ENCODE measurements around the gene NR4A1. TPM values are rescaled to one million over a fixed set of nuclear protein-coding genes. Genes with fewer than 3 reads are reported as not detected.

The NR4A1 gene
- total and polyA plus RNA-seq, 7 donors: 17.5 to 92.8 (median 50.2) TPM

GRCh38 chr12:52052468-52053186 is 1.4 kb downstream of the NR4A1 start:
- peaks cover 36% of the 10 kb centered on the region for H3K4me1 ChIP-seq
- peak overlapping the region; percentile 93 for H3K27ac ChIP-seq
- no peak for TF ChIP-seq CTCF (IDR thresholded peaks at IDR 0.05)
- no peaks in the 10 kb centered on the region for H3K27me3 ChIP-seq (ENCODE audit: insufficient read depth in 3 of 3, low read length in 2 of 3)
- 38 to 58% (median 43%) methylated on average over 7 of the region's 7 CpGs for WGBS, 3 donors
- peaks cover 4 to 36% of the 10 kb centered on the region in 2 donors for H3K36me3 ChIP-seq (ENCODE audit: insufficient read depth in 1 of 2, low read depth in 1 of 2)
- DNase-seq (no peak), ATAC-seq (no peak)
- intact Hi-C loops (cut with DNase I): no loop called here
- peak overlapping the region; percentile 72 for H3K4me3 ChIP-seq
- no peaks in the 10 kb centered on the region for H3K9me3 ChIP-seq

- Histone ChIP-seq H3K27ac (peak overlapping the region; percentile 93), H3K4me1 (peaks cover 33% of the 10 kb centered on the region), H3K27me3 (ENCODE audit: insufficient read depth in 3 of 3, low read length in 2 of 3) (no peaks in the 10 kb centered on the region), H3K4me3 (peak overlapping the region; percentile 72), H3K36me3 (ENCODE audit: insufficient read depth in 1 of 2, low read depth in 1 of 2) (peaks cover 4 to 46% of the 10 kb centered on the region in 2 donors), H3K9me3 (no peaks in the 10 kb centered on the region)
- ATAC-seq (no peak), DNase-seq (peak in 1 of 2 donors; percentile 31)
- 57 to 68% (median 67%) methylated on average over 9 of the region's 9 CpGs for whole genome bisulfite sequencing, 3 donors
- TF ChIP-seq CTCF (IDR thresholded peaks at IDR 0.05): no peak
- intact Hi-C loops (cut with DNase I): no loop called here
Measured at GRCh38 chr12:52053536-52054209, 2.4 kb downstream of the NR4A1 start.

- Histone ChIP-seq H3K4me3 (no peak overlapping the region), H3K27me3 (ENCODE audit: insufficient read depth in 3 of 3, low read length in 2 of 3) (no peaks in the 10 kb centered on the region), H3K27ac (peak overlapping the region; percentile 93), H3K4me1 (peaks cover 26% of the 10 kb centered on the region), H3K36me3 (ENCODE audit: insufficient read depth in 1 of 2, low read depth in 1 of 2) (peaks cover 4 to 53% of the 10 kb centered on the region in 2 donors), H3K9me3 (no peaks in the 10 kb centered on the region)
- ATAC-seq: no peak
- TF ChIP-seq CTCF (IDR thresholded peaks at IDR 0.05): no peak
- no peak for DNase-seq
- intact Hi-C loops (cut with DNase I): no loop called here
- 75 to 87% (median 75%) methylated on average over 21 of the region's 21 CpGs for WGBS, 3 donors
Measured at GRCh38 chr12:52054231-52054832, 3.1 kb downstream of the NR4A1 start.

- DNase-seq (no peak), ATAC-seq (no peak)
- Histone ChIP-seq H3K36me3 (ENCODE audit: insufficient read depth in 1 of 2, low read depth in 1 of 2) (peaks cover 4 to 58% of the 10 kb centered on the region in 2 donors), H3K4me3 (no peak overlapping the region), H3K27me3 (ENCODE audit: insufficient read depth in 3 of 3, low read length in 2 of 3) (no peaks in the 10 kb centered on the region), H3K27ac (peak overlapping the region; percentile 93), H3K9me3 (no peaks in the 10 kb centered on the region), H3K4me1 (peaks cover 19% of the 10 kb centered on the region)
- TF ChIP-seq CTCF (IDR thresholded peaks at IDR 0.05): no peak
- 78 to 91% (median 82%) methylated on average over 20 to 21 of the region's 21 CpGs for WGBS, 3 donors
- intact Hi-C loops (cut with DNase I): no loop called here
Measured at GRCh38 chr12:52054833-52055730, 3.8 kb downstream of the NR4A1 start.

Measured in psoas muscle (tissue), 8 donors.